Uterus (tissue), 4 donors: ENCODE measurements around the gene THSD7B. TPM values are rescaled to one million over a fixed set of nuclear protein-coding genes. Genes with fewer than 3 reads are reported as not detected.

ENCODE experiments used
- DNase-seq, 2 donors: peaks; one replicate each; pipeline ENCODE4 v3.0.0-alpha.2; 2019 to 2020
- H3K27ac ChIP-seq, 2 donors: fragments of 200-600 bp; sonication (generic); 1 replicate in 1 of 2; 2 replicates in 1 of 2; pipeline ENCODE4 v1.5.1; 2016 to 2018
- H3K27me3 ChIP-seq, 2 donors: fragments of 200-600 bp; sonication (generic); one replicate each; pipeline ENCODE4 v1.5.1; 2018 to 2019; ENCODE audit warnings: control low read depth in 1 of 2
- H3K36me3 ChIP-seq, 2 donors: fragments of 200-600 bp; sonication (generic); one replicate each; pipeline ENCODE4 v1.5.1; 2019; ENCODE audit warnings: control low read depth in 1 of 2
- H3K4me1 ChIP-seq, 2 donors: fragments of 200-600 bp; sonication (generic); one replicate each; pipeline ENCODE4 v1.5.1; 2018 to 2019; ENCODE audit warnings: control low read depth in 1 of 2
- H3K4me3 ChIP-seq, 2 donors: fragments of 200-600 bp; sonication (generic); 1 replicate in 1 of 2; 2 replicates in 1 of 2; pipeline ENCODE4 v1.5.1; 2018 to 2019; ENCODE audit warnings: mild to moderate bottlenecking in 1 of 2
- H3K9me3 ChIP-seq, 2 donors: fragments of 200-600 bp; sonication (generic); one replicate each; pipeline ENCODE4 v1.5.1; 2019; ENCODE audit warnings: control low read depth in 1 of 2
- POLR2A ChIP-seq, 2 donors: fragments of 450-650 bp; IDR thresholded peaks; one replicate each; pipeline ENCODE4 v1.6.1; 2016; ENCODE audit warnings: antibody characterized with exemption in 2 of 2, mild to moderate bottlenecking in 1 of 2, moderate library complexity in 1 of 2
- intact Hi-C: fragments of 100-400 bp; cut with DNase I; formaldehyde crosslinking; loops from one replicate; pipeline ENCODE4 v1.15.1; 2023; ENCODE audit warnings: low total_unique reads
- total RNA-seq, 4 donors: library from RNA; depleted of rRNA in 3 of 4; stranded (reverse); fragments of >200 nt in 3 of 4; gene quantifications; one replicate each; pipeline versions ENCODE4 v1.1.0 to v1.2.4, GENCODE V29; 2014 to 2023
- TF ChIP-seq, protein P1 (sequence below), 4 experiments: fragments of 200-600 bp in 2 of 4; fragments of 450-650 bp in 2 of 4; sonication (generic) in 2 of 4; IDR thresholded peaks; one replicate each; pipeline ENCODE4 v1.5.1; 2016 to 2019; ENCODE audit warnings: antibody characterized with exemption in 4 of 4, mild to moderate bottlenecking in 2 of 4, moderate library complexity in 1 of 4
- donor health status: DM: yes; HTN: yes; CAD: no.

THSD7B gene
- total RNA-seq, 4 donors from 2014 or later: 0.26 to 9.6 (median 0.67) TPM; not detected in 1

DNA sequence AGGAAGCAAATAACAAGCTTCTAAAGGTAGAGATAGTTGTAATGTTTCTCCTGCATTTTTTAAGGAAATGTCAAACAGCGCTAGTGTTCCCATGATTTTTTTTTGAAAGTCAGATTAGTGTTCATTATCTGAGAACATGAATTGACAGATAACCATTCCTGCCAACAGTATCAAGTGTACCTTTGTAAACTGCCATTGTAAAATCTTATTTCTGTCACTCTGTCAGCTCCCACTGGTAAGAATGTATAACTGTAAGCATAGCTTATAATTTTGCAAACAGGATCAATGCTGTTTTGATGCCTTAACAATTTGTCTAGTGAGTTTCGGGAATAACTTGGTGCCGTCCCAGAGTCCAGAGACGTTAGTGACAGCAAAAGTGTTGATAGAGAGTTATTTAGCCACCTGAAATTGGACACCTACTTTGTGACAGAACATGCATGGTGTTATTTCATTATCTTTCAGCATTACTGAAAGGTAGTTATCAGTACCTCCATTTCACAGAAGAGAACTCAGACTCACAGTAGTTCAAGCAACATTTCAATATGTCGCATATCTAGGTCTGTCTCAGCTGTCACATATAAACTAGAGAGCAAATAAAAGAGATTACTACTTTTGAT, 221.4 kb downstream of the THSD7B start:
- Histone ChIP-seq H3K27me3 (no peaks in the 10 kb centered on the region), H3K4me1 (no peaks in the 10 kb centered on the region), H3K9me3 (no peaks in the 10 kb centered on the region), H3K4me3 (no peak overlapping the region), H3K36me3 (no peaks in the 10 kb centered on the region), H3K27ac (no peak overlapping the region)
- no peak for DNase-seq
- intact Hi-C loops: no loop called here
- TF ChIP-seq, protein P1, sequence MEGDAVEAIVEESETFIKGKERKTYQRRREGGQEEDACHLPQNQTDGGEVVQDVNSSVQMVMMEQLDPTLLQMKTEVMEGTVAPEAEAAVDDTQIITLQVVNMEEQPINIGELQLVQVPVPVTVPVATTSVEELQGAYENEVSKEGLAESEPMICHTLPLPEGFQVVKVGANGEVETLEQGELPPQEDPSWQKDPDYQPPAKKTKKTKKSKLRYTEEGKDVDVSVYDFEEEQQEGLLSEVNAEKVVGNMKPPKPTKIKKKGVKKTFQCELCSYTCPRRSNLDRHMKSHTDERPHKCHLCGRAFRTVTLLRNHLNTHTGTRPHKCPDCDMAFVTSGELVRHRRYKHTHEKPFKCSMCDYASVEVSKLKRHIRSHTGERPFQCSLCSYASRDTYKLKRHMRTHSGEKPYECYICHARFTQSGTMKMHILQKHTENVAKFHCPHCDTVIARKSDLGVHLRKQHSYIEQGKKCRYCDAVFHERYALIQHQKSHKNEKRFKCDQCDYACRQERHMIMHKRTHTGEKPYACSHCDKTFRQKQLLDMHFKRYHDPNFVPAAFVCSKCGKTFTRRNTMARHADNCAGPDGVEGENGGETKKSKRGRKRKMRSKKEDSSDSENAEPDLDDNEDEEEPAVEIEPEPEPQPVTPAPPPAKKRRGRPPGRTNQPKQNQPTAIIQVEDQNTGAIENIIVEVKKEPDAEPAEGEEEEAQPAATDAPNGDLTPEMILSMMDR (IDR thresholded peaks at IDR 0.05): no peak
- no peak for TF ChIP-seq POLR2A (IDR thresholded peaks at IDR 0.05)

DNA sequence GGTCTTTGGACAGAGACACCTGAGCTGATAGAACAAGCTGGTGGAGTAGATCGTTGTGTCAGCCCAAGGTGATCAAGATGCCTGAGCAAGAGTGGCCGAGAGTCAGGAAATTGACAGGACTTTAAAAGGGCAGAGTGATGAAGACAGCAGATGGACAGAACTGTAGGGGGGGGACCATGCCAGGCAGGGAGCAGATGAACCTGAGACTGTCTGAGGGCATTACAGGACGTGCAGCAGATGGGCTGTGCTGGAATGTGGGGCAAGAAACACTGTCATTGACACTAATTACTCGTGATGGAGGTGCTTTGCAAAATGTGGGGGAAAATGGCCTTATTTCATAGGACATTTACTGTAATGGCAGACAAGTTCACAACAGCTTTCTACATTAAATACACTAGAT, 225.0 kb downstream of the THSD7B start:
- Histone ChIP-seq H3K36me3 (no peaks in the 10 kb centered on the region), H3K27ac (no peak overlapping the region), H3K4me1 (no peaks in the 10 kb centered on the region), H3K9me3 (no peaks in the 10 kb centered on the region), H3K27me3 (no peaks in the 10 kb centered on the region), H3K4me3 (no peak overlapping the region)
- TF ChIP-seq POLR2A (IDR thresholded peaks at IDR 0.05): no peak
- TF ChIP-seq, protein P1 (IDR thresholded peaks at IDR 0.05): no peak
- no peak for DNase-seq
- intact Hi-C loops: no loop called here

DNA sequence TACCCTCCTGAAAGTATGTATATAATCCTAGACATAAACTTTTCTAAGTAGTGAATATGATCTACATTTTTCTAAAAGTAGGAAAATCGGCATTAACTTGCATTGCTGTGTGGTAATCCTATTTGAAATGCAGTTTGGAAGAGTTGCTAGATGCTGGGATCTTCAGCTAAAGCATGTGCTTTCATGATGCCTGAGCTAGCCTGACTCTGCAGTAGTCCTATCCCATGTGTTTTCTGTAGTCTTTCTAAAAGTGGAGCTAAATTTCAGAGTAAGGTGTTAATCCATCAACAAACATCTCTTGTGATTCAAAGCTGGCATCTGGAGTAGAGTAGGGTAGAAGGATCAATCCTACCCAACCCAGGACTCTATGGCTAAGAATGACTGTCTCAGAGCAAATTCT, 229.4 kb downstream of the THSD7B start:
- Histone ChIP-seq H3K27me3 (no peaks in the 10 kb centered on the region), H3K27ac (no peak overlapping the region), H3K4me1 (no peaks in the 10 kb centered on the region), H3K4me3 (no peak overlapping the region), H3K9me3 (no peaks in the 10 kb centered on the region), H3K36me3 (no peaks in the 10 kb centered on the region)
- TF ChIP-seq, protein P1 (IDR thresholded peaks at IDR 0.05): no peak
- TF ChIP-seq POLR2A (IDR thresholded peaks at IDR 0.05): no peak
- DNase-seq: no peak
- intact Hi-C loops: no loop called here

DNA sequence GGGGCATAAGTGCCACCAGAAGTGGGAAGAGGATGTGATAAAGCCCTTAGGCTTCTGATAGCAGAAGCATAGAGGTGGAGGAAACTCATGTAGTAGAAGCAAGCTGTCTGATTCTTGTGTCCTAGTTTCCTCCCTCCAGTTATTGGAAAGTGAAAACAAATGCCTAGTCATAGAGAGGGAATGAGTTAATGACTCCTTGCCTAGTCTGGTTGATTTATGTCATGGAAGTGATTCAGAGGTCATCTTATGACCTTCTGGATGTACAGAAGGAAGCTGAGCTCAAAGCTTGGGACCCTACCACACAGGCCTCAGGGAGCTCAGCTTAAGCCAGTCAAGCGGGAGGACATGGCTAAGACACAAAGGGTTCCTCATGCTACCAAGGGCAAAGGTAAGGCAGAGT, 232.2 kb downstream of the THSD7B start:
- Histone ChIP-seq H3K27me3 (no peaks in the 10 kb centered on the region), H3K27ac (no peak overlapping the region), H3K4me1 (no peaks in the 10 kb centered on the region), H3K4me3 (no peak overlapping the region), H3K9me3 (no peaks in the 10 kb centered on the region), H3K36me3 (no peaks in the 10 kb centered on the region)
- TF ChIP-seq POLR2A (IDR thresholded peaks at IDR 0.05): no peak
- TF ChIP-seq, protein P1 (IDR thresholded peaks at IDR 0.05): no peak
- intact Hi-C loops: no loop called here
- no peak for DNase-seq

DNA sequence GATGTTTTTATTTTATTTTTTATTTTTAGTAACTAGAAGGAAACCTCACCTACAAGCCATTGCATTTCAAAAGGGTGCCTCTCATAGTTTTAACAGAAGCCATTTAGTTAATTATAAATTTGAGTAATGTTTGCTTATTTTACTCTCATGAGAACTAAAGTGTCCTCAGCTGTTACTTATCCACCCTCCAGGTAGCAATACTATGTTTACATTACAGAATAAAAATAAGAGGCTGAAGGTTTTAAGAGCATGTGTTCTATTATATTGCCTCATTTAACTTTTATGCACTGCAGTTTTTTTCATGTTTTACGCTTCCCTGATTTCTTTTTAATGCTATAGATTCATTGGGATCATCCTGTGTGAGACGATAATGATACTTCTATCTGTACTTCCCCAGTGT, 235.5 kb downstream of the THSD7B start:
- Histone ChIP-seq H3K27me3 (no peaks in the 10 kb centered on the region), H3K4me3 (no peak overlapping the region), H3K4me1 (no peaks in the 10 kb centered on the region), H3K36me3 (no peaks in the 10 kb centered on the region), H3K27ac (no peak overlapping the region), H3K9me3 (no peaks in the 10 kb centered on the region)
- no peak for DNase-seq
- no peak for TF ChIP-seq POLR2A (IDR thresholded peaks at IDR 0.05)
- TF ChIP-seq, protein P1 (IDR thresholded peaks at IDR 0.05): no peak
- intact Hi-C loops: no loop called here
